Left kidney (tissue), 8 donors: Measurements from ENCODE around the gene MAPT. TPM values are rescaled to one million over a fixed set of nuclear protein-coding genes. Genes with fewer than 3 reads are reported as not detected.
A peak's percentile ranks its signal among the peaks of the same experiment; 100 is the strongest.

ENCODE experiments used
- DNase-seq: peaks from one replicate; pipeline ENCODE4 v3.0.0-alpha.2; 2013
- long read RNA-seq, 8 donors: transcript quantifications; one replicate each; lab custom pipeline, GENCODE V29; 2026
- polyA plus RNA-seq: library from polyadenylated mRNA; unstranded; fragments of 120-200 nt; gene quantifications from one replicate; pipeline ENCODE4 v1.2.1, GENCODE V29; 2013; ENCODE audit not compliant: insufficient read length

MAPT gene
- polyA plus RNA-seq = 7.1 TPM
- long read RNA-seq, donor 1, full-length matches to known transcripts = 2 of 2 reads
- long read RNA-seq, donor 1, partial matches to known transcripts = 0 of 2 reads
- long read RNA-seq, donor 1, other reads (novel, unspliced or antisense) = 0 of 2 reads
- long read RNA-seq, donor 2, partial matches to known transcripts = 0 of 1 reads
- long read RNA-seq, donor 2, other reads (novel, unspliced or antisense) = 0 of 1 reads
- long read RNA-seq, donor 3 = 0 reads
- long read RNA-seq, donor 4 = 0 reads
- long read RNA-seq, donor 5, full-length matches to known transcripts = 2 of 2 reads
- long read RNA-seq, donor 5, partial matches to known transcripts = 0 of 2 reads
- long read RNA-seq, donor 5, other reads (novel, unspliced or antisense) = 0 of 2 reads
- long read RNA-seq, donor 6 = 0 reads
- long read RNA-seq, donor 7, partial matches to known transcripts = 0 of 1 reads
- long read RNA-seq, donor 7, other reads (novel, unspliced or antisense) = 0 of 1 reads
- long read RNA-seq, donor 8, partial matches to known transcripts = 0 of 1 reads
- long read RNA-seq, donor 8, other reads (novel, unspliced or antisense) = 0 of 1 reads

DNA sequence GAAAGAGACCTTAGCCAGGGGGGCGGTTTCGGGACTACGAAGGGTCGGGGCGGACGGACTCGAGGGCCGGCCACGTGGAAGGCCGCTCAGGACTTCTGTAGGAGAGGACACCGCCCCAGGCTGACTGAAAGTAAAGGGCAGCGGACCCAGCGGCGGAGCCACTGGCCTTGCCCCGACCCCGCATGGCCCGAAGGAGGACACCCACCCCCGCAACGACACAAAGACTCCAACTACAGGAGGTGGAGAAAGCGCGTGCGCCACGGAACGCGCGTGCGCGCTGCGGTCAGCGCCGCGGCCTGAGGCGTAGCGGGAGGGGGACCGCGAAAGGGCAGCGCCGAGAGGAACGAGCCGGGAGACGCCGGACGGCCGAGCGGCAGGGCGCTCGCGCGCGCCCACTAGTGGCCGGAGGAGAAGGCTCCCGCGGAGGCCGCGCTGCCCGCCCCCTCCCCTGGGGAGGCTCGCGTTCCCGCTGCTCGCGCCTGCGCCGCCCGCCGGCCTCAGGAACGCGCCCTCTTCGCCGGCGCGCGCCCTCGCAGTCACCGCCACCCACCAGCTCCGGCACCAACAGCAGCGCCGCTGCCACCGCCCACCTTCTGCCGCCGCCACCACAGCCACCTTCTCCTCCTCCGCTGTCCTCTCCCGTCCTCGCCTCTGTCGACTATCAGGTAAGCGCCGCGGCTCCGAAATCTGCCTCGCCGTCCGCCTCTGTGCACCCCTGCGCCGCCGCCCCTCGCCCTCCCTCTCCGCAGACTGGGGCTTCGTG is at the start of gene MAPT:
MAPT (plus strand) TSS at position 533 of the 763 bp plus-strand sequence. CDS start 67,784 bp downstream, outside the sequence.
- DNase-seq = peak; percentile 93

DNA sequence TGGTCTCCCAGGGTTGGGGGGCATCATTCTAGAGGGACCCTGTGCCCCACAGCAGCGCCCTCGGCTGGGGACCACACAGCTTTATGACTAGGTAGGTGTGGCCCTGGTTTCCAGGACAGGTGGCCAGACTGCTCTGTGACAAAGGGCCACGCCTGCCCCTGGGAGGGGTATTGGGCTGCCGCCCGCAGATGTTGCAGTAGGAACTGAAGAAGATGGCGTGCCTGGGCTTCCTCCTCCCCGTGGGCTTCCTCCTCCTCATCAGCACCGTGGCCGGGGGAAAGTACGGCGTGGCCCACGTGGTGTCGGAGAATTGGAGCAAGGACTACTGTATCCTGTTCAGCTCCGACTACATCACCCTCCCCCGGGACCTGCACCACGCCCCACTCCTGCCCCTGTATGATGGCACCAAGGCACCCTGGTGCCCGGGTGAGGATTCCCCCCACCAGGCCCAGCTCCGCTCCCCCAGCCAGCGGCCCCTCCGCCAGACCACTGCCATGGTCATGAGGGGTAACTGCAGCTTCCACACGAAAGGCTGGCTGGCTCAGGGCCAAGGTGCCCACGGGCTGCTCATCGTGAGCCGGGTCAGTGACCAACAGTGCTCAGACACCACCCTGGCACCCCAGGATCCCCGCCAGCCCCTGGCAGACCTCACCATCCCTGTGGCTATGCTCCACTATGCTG is 49.5 kb upstream of the MAPT start, which contains the start of gene SPPL2C:
SPPL2C (plus strand) TSS at position 187 of the 681 bp plus-strand sequence; CDS start at position 213, 26 bp downstream.
- DNase-seq = no peak

DNA sequence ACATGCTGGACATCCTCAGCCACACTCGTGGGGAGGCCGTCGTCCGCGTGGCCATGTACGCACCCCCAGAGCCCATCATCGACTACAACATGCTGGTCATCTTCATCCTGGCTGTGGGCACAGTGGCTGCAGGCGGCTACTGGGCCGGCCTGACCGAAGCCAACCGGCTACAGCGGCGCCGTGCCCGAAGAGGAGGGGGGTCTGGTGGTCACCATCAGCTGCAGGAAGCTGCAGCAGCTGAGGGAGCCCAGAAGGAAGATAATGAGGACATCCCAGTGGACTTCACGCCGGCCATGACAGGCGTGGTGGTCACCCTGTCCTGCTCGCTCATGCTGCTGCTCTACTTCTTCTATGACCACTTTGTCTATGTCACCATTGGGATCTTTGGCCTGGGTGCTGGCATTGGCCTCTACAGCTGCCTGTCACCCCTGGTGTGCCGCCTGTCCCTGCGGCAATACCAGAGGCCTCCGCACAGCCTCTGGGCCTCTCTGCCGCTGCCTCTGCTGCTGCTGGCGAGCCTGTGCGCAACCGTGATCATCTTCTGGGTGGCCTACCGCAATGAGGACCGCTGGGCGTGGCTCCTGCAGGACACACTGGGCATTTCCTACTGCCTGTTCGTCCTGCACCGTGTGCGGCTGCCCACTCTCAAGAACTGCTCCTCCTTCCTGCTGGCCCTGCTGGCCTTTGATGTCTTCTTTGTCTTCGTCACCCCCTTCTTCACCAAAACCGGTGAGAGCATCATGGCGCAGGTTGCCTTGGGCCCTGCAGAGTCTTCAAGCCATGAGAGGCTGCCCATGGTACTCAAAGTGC is 48.8 kb upstream of the MAPT start:
- no peak for DNase-seq

DNA sequence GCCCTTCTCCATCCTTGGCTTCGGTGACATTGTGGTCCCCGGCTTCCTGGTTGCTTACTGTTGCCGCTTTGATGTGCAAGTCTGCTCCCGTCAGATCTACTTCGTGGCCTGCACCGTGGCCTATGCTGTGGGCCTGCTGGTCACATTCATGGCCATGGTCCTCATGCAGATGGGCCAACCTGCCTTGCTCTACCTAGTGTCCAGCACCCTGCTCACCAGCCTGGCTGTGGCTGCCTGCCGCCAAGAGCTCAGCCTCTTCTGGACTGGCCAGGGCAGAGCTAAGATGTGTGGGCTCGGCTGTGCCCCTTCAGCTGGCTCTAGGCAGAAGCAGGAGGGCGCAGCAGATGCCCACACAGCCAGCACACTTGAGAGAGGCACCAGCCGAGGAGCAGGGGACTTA is 48.1 kb upstream of the MAPT start:
- DNase-seq = no peak

DNA sequence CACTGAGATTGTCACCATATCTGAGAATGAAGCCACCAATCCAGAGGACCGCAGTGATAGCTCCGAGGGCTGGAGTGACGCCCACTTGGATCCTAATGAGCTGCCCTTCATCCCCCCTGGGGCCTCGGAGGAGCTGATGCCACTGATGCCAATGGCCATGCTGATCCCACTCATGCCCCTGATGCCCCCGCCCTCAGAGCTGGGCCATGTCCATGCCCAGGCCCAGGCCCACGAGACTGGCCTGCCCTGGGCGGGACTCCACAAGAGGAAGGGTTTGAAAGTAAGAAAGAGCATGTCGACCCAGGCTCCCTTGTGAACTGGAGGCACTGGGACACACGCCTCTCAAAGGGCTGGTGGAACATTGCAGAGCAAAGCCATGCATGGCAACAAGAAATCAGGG is 47.7 kb upstream of the MAPT start:
- no peak for DNase-seq

DNA sequence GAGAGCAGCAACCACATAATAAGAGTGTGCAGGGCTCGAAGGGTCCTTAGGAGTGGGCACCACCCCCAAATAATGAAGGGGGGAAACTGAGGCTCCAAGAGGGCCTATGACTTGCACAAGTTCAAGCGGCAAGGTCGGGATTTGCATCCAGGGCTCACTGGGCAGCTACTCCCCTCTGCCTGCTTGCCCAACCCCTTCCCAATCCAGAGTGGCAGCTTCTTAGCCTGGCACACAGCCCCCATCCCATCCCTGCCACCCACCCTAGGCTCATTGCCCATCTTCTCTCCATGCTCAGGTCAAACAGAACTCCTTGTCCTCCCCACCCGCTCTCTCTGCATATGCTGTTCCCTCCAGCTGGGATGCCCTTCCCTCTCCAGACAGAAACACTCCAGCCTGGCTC is 47.3 kb upstream of the MAPT start:
- DNase-seq = no peak

DNA sequence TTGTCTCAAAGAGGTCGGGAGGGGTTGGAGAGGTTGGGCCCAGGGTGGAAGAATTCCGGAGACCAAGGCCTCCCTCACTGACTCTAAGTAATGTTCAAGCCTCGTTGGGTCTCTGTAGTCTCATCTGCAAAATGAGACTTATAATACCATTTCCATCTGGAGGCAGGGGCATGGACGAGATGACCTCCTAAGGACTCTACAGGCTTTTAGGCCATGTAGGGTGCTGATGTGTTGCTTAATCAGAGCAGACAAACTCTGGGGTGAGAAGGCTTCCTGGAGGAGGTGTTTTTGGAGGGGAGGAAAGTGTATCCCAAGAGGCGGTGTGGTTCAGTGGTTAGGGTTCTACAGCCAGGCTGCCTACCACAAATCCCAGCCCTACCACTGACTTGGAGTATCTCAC is 46.6 kb upstream of the MAPT start:
- no peak for DNase-seq

DNA sequence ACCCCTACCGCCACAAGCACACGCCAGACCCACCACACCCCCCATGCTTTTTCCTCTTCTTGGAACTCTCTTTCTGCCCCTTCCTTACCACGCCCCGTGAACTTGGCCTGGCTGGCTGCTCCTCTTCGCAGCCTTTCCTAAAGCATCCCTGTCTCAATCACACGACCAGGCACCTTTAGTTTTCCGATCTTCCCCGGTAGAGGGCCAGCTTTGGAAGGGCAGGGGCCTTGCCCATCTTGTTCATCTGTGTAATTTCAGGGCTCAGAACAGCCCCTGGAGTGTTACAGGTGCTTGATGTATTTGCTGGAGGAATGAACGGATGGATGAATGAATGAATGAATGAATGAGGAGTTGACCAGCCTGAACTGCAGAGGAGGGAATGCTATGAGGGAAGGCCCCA is 45.9 kb upstream of the MAPT start:
- no peak for DNase-seq

DNA sequence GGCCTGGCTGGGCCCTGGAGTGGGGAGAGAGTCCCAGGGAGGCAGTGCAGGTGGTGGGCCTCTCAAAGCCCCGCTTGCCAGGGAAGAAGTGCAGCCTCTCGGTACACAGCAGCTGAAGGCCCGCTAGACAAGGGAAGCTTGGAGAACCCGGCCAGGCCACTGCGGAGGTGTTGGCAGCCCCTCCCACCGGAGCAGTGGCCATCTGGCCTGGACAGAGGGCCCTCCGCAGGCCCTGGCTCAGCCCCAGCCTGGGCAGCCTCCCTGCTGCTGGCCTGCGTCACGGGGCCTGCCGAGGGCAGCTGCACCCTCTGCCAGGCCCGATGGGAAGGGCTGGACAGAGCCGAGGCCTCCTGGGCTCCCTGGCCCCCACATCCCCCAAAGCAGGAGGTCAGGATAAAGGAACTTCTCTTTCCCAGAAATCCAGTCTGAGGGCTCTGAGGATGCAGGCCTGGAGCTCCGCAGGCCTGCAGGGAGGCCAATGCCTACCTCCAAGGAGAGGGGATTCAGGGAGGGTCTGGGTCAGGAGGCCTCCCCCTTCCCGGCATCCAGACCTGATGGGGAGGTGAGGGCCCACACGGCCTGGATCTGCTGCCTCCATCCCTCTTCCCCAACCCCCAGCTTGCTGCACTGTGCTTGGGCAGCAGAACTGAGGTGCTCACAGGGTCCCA is 45.4 kb upstream of the MAPT start:
- no peak for DNase-seq

DNA sequence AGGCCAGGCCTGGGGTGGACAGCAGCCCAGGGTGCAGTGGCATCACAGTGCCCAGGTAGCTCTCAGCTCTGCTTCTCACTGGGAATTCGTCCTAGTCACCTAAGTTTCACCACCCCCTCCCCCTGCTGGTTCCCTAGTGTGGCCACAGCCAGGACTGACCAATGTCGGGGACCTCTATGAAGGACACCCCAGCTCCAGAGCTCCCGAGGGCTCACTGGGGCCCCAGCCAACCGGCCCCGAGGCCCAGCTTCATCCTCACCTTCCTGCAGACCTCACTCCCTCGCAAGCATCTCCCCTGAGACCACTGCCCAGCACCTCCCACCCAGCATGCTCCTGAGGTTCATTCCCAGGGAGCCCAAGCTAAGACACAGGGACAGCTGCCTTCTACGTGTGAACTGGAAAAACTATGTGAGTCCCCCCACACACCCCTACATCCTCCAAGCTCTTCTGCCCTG is 44.8 kb upstream of the MAPT start:
- DNase-seq = no peak

DNA sequence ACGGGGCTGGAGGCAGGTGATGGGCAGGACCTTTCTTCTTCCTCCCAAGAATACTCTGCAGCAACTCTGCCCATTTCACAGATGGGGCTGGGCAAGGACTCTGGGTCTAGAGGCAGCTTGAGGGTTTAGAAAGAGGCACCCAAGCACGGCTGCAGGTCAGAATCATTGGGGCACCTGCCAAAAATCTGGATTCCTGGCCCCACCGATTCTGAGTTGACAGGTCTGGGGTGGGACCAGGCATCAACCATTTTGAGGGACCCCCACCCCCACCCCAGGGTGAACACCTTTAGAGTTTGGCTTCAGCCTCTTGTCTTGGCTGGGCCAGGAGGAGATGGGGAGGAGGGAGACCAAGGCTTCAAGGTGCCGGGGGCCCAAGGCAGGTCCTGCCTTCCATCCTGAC is 44.3 kb upstream of the MAPT start:
- no peak for DNase-seq

DNA sequence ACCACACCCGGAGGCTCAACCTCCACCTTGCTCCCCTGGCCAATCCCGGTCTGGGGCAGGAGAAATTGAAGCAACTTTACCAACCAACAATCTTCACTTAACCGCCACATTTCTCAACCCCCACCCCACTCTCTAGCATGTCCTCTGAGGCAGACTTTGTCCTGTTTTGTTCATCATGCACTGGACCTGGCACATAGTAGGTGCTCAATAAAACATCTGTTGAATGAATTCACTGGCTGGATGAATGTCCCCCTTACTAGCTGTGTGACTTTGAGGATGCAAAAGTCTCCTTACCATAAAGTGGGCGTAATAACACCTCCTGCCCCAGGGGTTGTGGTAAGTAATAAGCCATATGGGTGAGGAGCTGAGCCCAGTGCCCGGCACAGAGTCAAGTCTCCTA is 43.9 kb upstream of the MAPT start:
- DNase-seq = no peak

DNA sequence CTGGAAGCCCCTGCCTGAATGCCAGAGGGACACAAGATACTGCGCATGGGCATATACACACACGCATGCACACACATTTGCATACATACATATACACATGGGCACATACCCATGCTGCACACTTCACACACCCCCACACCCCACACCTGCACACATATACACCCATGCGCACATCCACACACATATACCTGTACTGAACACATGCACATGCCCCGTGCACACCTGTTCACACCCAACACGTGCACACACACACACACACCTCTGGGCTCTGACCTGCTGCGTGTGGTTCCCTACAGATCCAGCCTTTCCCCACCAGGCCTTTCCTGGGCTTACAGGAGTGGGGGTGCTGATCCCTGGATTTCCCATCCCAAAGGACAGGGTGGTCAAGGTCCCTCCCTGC is 43.3 kb upstream of the MAPT start:
- no peak for DNase-seq

DNA sequence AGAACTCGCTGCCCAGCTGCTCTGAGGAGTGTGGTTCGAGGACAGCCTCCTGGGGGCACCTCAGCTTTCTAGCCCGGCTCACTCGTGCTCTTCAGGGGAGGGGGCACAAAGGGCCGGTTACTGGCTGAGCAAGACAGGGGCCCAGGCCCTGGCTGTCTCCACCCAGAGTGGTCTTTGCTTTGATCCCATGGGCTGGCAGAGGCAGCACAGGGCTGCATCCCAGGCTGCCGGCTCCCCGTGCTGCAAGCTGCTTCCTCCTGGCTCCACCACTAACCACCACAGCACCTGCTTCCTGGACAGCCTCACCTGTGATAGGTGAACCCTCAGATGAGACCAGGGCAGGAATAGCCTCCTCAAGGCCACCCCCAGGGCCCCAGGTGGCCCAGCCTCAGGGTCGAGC is 42.9 kb upstream of the MAPT start:
- no peak for DNase-seq

DNA sequence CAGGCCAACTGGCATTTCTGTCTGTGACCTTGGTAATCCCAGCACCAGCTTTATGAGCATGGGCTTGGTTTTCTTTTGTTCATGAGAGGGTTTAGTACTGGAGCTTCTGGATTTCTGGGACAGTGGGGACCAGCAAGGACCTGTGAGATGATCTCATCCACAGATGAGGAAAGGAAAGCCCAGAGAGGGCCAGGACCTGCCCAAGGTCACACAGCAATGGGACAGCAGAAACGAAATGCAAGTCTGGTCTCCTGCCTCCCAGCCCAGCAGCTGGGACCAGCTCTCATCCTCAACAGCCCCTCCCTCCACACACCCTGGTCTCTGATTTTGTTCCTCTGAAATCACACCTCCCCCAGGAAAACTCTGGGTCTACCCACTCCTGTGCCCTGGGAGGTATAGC is 42.5 kb upstream of the MAPT start:
- no peak for DNase-seq

DNA sequence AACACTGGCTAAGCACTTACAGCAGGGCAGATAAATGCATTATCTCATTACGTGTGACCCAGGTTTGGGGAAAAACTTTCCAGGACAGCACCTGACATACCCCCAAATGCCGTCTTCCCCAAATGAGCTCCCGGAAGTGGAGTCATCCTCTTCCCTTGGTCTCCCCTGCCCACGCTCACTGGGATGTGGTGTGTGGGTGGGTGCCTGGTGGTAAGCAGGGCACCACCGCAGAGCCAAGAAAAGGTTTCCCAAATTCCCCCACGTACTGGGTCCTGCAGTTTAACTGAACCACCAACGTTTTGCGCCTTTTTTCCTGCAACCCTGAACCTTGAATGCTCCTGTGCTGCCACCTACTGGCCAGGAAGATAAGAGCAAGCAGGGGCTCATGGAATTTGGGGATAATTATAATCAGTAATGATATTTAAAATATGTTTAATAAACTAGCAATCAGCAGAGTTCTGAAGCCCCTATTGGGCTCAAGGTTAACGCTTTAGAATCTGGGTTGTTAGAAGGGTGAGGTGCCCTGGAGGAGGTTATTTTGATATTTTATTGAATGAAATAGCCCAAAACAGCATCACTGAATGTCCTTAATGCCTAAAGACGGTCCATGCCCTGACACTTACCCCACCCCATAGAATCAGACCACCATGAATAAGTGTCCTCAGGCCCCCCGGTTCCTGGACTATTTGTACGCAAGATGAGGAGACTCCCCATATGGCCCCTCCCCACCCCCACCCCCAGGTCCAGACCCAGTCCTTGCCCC is 41.6 kb upstream of the MAPT start:
- peak; percentile 68 for DNase-seq

DNA sequence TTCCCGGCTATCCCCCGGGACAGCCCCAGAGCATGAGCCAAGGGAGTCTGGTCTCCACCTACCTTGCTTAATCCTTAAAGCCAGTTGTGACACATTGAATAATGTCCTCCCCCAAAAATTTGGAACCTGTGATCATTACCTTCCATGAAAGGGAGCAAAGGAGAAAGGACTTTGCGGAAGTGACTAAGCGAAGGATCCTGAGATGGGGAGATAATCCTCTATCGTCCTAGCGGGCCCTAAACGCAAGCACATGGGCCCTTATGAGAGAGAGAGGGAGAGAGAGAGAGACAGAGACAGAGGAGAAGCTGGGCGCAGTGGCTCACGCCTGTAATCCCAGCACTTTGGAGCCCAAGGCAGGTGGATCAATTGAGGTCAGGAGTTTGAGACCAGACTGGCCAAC is 40.1 kb upstream of the MAPT start:
- no peak for DNase-seq

DNA sequence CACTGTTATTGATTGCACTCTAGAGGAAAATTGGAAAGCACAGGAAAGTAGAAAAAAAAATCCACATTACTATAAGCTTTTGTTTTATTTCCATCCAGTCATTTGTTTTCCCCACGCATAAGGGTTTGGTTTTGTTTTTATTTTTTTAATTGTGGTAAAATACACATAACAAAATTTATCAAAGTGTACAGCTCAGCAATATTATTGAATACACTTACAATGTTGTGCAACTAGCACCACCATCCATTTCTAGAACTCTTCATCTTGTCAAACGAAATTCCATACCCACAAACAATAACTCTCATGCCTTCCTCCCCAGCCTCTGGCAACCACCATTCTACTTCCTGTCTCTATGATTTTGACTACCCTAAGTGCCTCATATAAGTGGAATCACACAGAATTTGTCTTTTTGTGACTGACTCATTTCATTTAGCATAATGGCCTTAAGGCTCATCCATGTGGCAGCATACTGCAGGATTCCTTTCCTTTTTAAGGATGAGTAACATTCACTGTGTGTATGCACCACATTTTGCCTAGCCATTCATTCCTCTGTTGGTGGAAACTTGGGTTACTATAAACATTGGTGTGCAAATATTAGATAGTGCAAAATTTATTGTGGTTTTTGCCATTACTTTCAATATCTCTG is 38.5 kb upstream of the MAPT start:
- DNase-seq = no peak

DNA sequence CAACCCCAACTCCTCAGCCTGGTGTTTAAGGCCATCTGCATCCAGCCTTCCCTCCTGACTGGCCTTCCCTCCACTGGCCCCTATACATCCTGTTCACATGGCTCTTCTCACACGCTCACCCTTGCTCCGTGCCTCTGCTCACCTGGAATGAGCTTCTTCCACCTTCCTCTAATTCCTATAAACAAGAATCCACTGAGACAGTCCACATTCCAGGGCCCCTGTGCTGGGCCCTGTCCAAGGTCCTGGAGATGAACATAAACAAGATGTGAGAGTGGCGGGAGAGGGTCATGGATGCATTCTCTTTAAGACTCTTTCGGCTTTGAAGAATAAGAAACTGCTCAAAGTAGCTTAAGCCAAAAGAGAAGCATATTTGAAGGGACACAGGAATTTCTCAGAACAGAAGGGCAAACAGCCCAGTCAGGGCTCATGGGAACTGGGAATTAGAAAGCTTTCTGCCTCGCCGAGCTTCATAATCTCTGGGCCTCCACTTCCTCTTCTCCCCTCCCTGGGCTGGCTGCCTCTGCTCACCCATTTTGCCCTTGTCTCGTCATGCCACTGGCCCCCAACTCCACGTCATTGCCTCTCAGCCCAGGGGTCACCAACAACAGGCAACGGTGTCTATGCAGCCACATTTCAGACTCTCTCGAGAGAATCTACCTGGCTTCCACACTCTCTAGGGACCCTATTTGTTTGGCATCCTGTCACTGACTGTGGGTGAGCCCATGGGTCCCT is 36.2 kb upstream of the MAPT start:
- DNase-seq = peak; percentile 78
